NOMO-1 (cell line): ENCODE measurements around the gene THSD4.

Experiments
- DNase-seq, 2 experiments: peaks; one replicate each; lab custom pipeline; 2025; ENCODE audit not compliant: unreplicated experiment in 2 of 2; lab: John Stamatoyannopoulos, UW

THSD4 gene

DNA sequence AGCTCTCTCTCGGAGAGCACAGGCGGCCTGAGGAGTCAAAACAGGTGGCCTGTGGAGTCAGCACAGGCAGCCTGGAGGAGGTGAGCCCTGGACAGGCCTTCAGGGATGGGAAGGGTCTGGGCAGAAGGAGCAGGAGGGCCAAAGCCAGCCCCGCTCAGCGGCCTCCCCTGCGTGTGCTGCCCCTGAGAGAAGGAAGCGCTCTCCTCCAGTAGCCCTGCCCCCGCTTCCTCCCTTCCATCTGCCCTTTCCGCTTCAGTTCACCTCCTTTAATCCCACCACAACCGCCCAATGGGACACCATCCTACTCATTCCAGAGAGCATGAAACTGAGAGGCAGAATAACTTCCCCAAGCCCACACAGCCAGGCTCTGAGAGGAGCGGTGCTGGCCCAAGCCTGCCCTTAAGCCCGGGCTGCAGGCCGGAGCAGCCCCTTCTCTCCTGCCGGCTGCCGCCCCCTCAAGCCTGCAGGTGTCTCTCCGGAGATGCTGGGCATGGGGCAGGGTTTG, 691.9 kb downstream of the THSD4 start:
- DNase-seq, result no peak

- no peak for DNase-seq
Observed at GRCh38 chr15:71807691-71808091, 692.4 kb downstream of the THSD4 start.

DNA sequence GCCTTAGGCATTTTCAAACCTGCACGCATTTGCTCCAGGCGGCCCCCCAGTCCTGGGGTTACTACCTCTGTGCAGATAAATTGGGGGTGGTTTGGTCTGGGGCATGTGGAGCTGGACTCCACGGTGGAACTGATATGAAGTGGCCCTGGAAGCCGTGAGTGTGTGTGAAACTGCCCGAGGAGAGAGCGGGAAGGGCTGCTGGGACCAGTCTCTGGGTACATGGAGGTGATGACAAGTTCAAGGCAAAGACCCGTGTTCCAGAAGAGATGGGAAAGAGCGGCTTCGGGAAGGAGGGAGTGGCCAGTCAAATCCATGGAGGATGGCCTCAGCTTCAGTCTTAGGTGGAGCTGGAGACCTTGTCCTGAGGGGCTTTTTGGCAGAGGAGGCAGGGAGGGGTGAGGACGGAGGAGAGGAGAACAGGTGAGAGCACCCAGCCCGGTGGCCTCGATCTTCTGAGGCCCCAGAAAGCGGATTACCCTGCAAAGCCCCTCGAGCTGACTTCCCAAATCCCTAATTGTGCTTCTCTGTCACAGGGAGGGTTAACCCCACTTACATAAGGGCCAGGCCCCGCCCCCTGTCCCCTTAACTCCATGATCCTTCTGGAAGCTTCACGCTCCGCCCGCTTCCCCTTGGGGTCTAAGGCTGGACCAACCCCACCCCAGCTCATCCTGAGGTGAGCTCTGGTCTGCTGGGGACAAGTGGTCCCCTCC, 693.2 kb downstream of the THSD4 start:
- DNase-seq, result no peak

- no peak for DNase-seq
Observed at GRCh38 chr15:71809346-71809745, 694.1 kb downstream of the THSD4 start.

GRCh38 chr15:71810256-71811035, 695.2 kb downstream of the THSD4 start, which contains the start of gene NR2E3:
TSS of gene NR2E3 (plus strand) at chr15:71810554. CDS start at chr15:71810744, 190 bp downstream.
- no peak for DNase-seq

- no peak for DNase-seq
Observed at GRCh38 chr15:71811036-71811736, 695.9 kb downstream of the THSD4 start.

DNA sequence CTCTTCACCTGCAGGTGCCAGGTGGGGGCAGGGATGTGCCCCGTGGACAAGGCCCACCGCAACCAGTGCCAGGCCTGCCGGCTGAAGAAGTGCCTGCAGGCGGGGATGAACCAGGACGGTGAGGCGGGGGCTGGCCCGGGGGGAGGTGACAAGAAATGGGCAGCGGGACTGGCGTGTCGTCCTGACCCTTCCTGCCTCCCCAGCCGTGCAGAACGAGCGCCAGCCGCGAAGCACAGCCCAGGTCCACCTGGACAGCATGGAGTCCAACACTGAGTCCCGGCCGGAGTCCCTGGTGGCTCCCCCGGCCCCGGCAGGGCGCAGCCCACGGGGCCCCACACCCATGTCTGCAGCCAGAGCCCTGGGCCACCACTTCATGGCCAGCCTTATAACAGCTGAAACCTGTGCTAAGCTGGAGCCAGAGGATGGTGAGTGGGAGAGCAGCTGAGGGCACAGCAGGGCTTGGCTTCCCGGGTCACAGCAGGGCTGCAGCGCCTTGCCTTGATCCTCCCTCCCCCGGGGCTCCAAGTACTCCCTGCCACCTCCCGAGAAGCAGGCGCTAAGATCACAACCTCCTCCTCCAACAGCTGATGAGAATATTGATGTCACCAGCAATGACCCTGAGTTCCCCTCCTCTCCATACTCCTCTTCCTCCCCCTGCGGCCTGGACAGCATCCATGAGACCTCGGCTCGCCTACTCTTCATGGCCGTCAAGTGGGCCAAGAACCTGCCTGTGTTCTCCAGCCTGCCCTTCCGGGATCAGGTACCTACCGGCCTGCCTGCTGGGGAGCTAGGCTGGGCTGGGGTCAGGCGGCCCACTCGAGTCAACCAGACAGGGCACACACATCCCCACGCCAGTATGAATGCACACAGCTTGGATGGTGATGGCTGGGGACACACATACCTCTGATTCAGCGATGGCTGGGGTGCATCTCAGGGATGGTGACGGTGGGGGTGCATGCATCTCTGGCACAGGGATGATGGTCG, 696.8 kb downstream of the THSD4 start:
- DNase-seq, result no peak

GRCh38 chr15:71812966-71813722, 697.9 kb downstream of the THSD4 start:
- no peak for DNase-seq

GRCh38 chr15:71813723-71814470, 698.6 kb downstream of the THSD4 start:
- DNase-seq, result no peak

DNA sequence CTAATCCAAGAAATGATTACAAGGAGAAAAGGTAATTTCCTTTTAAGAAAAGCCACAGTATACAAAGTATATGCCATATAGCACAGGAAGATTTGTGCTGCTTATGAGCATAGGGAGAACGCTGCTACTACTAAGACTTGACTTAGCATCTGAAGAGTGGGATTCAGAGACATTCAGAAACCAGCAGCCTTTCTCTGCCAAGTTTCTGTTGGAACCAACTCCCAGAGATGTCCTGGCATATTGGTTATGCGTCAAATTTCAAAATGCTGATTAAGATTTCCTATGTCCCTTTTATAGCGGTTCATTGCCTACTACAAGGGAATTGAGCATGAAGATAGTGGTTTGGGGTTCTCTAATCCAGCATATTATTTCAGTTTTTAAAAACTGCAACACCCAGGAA, 700.0 kb downstream of the THSD4 start:
- DNase-seq, result no peak

GRCh38 chr15:71817351-71817750, 702.1 kb downstream of the THSD4 start:
- DNase-seq, result no peak

GRCh38 chr15:71820127-71820526, 704.9 kb downstream of the THSD4 start:
- DNase-seq, result no peak

GRCh38 chr15:71821547-71822129, 706.4 kb downstream of the THSD4 start:
- no peak for DNase-seq

DNA sequence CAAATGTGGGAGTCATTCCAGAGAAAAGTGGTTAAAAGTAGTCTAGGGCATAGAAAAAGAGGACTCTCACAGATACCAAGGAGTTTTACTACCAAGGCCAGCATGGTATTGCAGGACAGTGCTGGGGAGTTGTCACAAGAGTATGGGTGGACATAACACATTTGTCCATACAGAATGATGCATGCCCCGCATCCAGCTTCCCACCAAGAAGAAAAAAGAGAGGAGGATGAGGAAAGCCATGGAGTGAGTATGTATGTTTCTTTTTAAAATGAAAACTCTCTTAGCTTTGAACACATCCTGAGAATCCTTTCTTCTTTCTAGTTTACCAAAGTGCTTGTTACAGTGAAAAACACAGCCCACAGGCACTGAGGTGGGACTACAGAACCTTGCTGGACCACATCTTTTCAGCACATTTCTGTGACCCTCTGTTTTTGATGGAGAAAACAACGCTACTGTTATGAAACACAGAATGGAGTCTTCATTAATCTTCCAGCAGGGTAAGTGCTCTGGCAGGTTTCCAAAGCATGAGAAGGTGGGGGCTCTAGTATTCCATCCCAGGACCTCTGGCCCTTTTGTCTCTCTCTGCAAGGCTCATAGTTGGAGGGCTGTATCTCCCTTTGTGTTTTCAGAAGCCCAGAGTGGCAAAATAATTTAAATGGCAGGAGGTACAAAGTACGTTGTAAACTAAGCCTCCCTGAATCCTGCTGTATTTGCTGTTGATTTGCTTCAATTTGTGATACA, 707.8 kb downstream of the THSD4 start:
- no peak for DNase-seq

- DNase-seq, result no peak
Observed at GRCh38 chr15:71823801-71824200, 708.5 kb downstream of the THSD4 start.

GRCh38 chr15:71825021-71825730, 709.9 kb downstream of the THSD4 start:
- no peak for DNase-seq

GRCh38 chr15:71826196-71826595, 710.9 kb downstream of the THSD4 start:
- DNase-seq, result no peak
